Measurements from ENCODE around the gene CPVL. TPM values are rescaled to one million over a fixed set of nuclear protein-coding genes. Genes with fewer than 3 reads are reported as not detected.
"Not testable (repeated sequence)": the region's sequence is repeated elsewhere in the genome, so short reads cannot be mapped to it uniquely, and the experiment has no call there.

The CPVL gene
- polyA plus RNA-seq, 1 donor, result 21.4 TPM

- DNase-seq, result no peak
These were observed 29.8 kb downstream of the CPVL start for GRCh38 chr7:29116361-29117200.

- no peak for DNase-seq
These were observed 30.6 kb downstream of the CPVL start for GRCh38 chr7:29115753-29116152.

- DNase-seq, result no peak
These were observed 31.1 kb downstream of the CPVL start for GRCh38 chr7:29115130-29115687.

GRCh38 chr7:29114266-29114665 lies 32.1 kb downstream of the CPVL start:
- DNase-seq, result not testable (repeated sequence)

GRCh38 chr7:29113384-29114102 lies 32.8 kb downstream of the CPVL start:
- DNase-seq, result no peak

- DNase-seq, result no peak
These were observed 33.6 kb downstream of the CPVL start for GRCh38 chr7:29112721-29113120.

GRCh38 chr7:29109899-29110298 lies 36.4 kb downstream of the CPVL start:
- no peak for DNase-seq

- no peak for DNase-seq
These were observed 37.0 kb downstream of the CPVL start for GRCh38 chr7:29109358-29109757.

GRCh38 chr7:29107056-29107455 lies 39.3 kb downstream of the CPVL start:
- DNase-seq, result no peak

- DNase-seq, result no peak
These were observed 39.7 kb downstream of the CPVL start for GRCh38 chr7:29106669-29106988.

- DNase-seq, result peak; percentile 78
These were observed 40.3 kb downstream of the CPVL start for GRCh38 chr7:29105752-29106668.

GRCh38 chr7:29105191-29105590 lies 41.1 kb downstream of the CPVL start:
- no peak for DNase-seq

- DNase-seq, result peak; percentile 76
These were observed 43.7 kb downstream of the CPVL start for GRCh38 chr7:29102558-29103151.

GRCh38 chr7:29100924-29101323 lies 45.4 kb downstream of the CPVL start:
- DNase-seq, result no peak

- DNase-seq, result no peak
These were observed 46.2 kb downstream of the CPVL start for GRCh38 chr7:29099896-29100847.

- no peak for DNase-seq
These were observed 49.9 kb downstream of the CPVL start for GRCh38 chr7:29096446-29096730.

- no peak for DNase-seq
These were observed 50.5 kb downstream of the CPVL start for GRCh38 chr7:29095631-29096445.

- not testable (repeated sequence) for DNase-seq
These were observed 53.2 kb downstream of the CPVL start for GRCh38 chr7:29093091-29093490.

GRCh38 chr7:29091715-29092114 lies 54.6 kb downstream of the CPVL start:
- DNase-seq, result no peak

Data from hindlimb muscle (tissue), 1 donor.